ENCODE data around the gene CAVIN1. TPM values are rescaled to one million over a fixed set of nuclear protein-coding genes. Genes with fewer than 3 reads are reported as not detected.
A peak's percentile ranks its signal among the peaks of the same experiment; 100 is the strongest.

CAVIN1 gene
- total and polyA plus RNA-seq, 5 donors from 2014 or later = 0.03 to 1.1 (median 0.14) TPM

DNA sequence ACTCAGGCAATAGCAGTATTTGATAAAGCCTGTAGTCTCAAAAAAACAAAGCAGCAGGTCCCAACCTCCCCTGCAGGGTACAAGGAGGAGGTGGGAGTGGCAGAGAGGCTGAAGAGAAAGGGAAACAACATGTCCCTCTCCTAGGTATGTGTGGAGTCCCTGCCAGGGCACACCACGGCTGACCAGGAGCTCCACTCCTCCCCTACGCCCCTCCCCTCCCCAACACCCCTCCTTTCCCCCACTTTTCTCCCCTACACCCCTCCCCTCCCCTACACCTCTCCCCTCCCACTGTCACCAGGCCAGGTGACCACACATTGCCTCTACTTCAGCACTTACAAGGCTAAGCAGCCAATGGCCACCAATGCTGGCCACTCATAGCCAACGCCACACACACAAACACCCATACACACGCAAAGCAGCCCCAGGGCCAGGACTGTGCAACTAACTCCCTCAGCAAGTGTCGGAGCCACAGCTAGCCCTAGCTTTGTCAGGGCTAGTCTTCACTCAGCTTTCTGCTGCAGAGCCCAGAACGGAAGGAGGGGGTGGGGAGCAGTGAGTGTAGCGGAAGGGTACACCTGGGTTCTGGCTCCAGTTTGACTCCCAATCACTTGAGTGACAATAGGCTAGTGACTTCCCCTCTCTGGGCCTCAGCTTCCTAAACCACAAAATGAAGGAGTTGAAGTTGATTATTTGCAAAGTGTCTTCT, 8.2 kb downstream of the CAVIN1 start:
- Mint-ChIP-seq H3K36me3 (no peaks in the 10 kb centered on the region), H3K9me3 (no peaks in the 10 kb centered on the region), H3K27ac (peak overlapping the region; percentile 8 to 91 (median 83)), H3K27me3 (peaks cover 10% of the 10 kb centered on the region), H3K4me1 (peaks cover 0 to 26% (median 13%) of the 10 kb centered on the region in 4 donors), H3K4me3 (peak overlapping the region; percentile 39 to 76 (median 64))
- Histone ChIP-seq H3K9me3 (ENCODE audit: control insufficient read depth in 2 of 2, low read length in 2 of 2) (no peaks in the 10 kb centered on the region), H3K27me3 (ENCODE audit: control insufficient read depth, insufficient read depth, low read length) (no peaks in the 10 kb centered on the region), H3K4me3 (ENCODE audit: low read depth, low read length) (peak overlapping the region; percentile 38), H3K27ac (ENCODE audit: insufficient read depth, low read length, poor library complexity, severe bottlenecking) (no peak overlapping the region), H3K36me3 (ENCODE audit: control insufficient read depth, insufficient read depth, low read length) (no peaks in the 10 kb centered on the region), H3K4me1 (ENCODE audit: control insufficient read depth, insufficient read depth, low read length, poor library complexity, severe bottlenecking) (peaks cover 14% of the 10 kb centered on the region)
- ATAC-seq (ENCODE audit: low read depth in 2 of 2) = peak; percentile 85 to 88
- peak in 2 of 3 donors; percentile 40 to 82 for DNase-seq

DNA sequence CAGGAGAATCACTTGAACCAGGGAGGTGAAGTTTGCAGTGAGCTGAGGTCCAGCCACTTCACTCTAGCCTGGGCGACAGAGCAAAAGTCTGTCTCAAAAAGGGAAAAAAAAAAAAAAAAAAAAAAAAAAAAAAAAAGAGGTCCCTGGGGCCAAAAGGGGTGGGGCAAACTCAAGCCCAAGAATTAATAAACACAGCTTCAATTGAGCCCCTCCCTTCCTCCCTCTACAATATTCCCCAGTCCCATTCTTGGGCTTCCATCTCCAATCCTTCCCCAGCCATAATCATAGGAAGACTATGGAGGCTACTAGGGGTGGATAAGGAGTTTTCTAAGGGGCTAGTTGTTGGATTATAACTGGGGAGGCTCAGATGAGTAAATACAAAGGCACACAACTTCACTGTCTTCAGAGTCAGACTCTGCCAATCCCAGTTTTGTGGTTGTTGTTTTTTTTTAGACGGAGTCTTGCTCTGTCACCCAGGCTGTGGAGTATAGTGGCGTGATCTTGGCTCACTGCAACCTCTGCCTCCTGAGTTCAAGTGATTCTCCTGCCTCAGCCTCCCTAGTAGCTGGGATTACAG, 9.5 kb downstream of the CAVIN1 start:
- Mint-ChIP-seq H3K4me1 (peaks cover 0 to 26% (median 13%) of the 10 kb centered on the region in 4 donors), H3K4me3 (no peak overlapping the region), H3K27me3 (peaks cover 11% of the 10 kb centered on the region), H3K27ac (no peak overlapping the region), H3K9me3 (no peaks in the 10 kb centered on the region), H3K36me3 (no peaks in the 10 kb centered on the region)
- Histone ChIP-seq H3K27me3 (ENCODE audit: control insufficient read depth, insufficient read depth, low read length) (no peaks in the 10 kb centered on the region), H3K27ac (ENCODE audit: insufficient read depth, low read length, poor library complexity, severe bottlenecking) (no peak overlapping the region), H3K4me1 (ENCODE audit: control insufficient read depth, insufficient read depth, low read length, poor library complexity, severe bottlenecking) (peaks cover 14% of the 10 kb centered on the region), H3K4me3 (ENCODE audit: low read depth, low read length) (no peak overlapping the region), H3K9me3 (ENCODE audit: control insufficient read depth in 2 of 2, low read length in 2 of 2) (no peaks in the 10 kb centered on the region), H3K36me3 (ENCODE audit: control insufficient read depth, insufficient read depth, low read length) (no peaks in the 10 kb centered on the region)
- ATAC-seq (ENCODE audit: low read depth in 2 of 2) (no peak), DNase-seq (no peak)

DNA sequence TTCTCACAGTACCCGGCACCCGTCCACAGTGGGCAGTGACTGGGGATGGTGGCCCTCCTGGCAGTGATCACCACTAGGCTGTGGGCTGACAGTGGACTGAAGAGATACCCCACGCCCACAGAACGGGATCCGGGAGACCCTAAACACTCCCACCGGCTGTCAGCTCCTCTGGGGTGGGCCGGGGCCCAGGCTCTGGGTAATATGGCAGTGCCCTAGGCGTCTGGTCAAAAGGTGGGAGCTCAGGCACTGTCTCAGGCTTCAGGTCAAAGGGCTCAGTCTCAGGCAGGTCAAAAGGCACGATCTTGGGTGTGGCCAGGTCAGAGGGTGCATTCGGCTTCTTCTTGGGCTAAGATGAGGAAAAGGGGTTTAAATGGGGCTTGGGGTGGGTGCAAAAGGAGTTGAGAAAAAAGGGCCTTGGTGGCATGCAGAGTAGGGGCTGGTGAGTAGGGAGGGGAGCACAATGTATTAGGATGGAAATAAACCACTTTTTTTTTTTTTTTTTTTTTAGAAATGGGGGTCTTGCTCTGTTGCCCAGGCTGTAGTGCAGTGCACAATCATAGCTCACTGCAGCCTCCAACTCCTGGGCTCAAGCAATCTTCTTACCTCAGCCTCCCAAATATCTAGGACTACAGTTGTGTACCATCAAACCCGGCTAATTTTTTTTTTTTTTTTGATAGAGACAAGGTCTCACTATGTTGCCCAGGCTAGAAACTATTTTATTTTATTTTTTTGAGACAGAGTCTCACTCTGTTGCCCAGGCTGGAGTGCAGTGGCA, 11.0 kb downstream of the CAVIN1 start:
- no peaks in the 10 kb centered on the region for H3K9me3 Mint-ChIP-seq
- no peak overlapping the region for H3K4me3 ChIP-seq (ENCODE audit: low read depth, low read length)
- H3K4me1 ChIP-seq (ENCODE audit: control insufficient read depth, insufficient read depth, low read length, poor library complexity, severe bottlenecking) = peaks cover 14% of the 10 kb centered on the region
- H3K27me3 Mint-ChIP-seq = peaks cover 15% of the 10 kb centered on the region
- no peaks in the 10 kb centered on the region for H3K27me3 ChIP-seq (ENCODE audit: control insufficient read depth, insufficient read depth, low read length)
- no peaks in the 10 kb centered on the region for H3K36me3 Mint-ChIP-seq
- H3K27ac ChIP-seq (ENCODE audit: insufficient read depth, low read length, poor library complexity, severe bottlenecking) = no peak overlapping the region
- ATAC-seq (ENCODE audit: low read depth in 2 of 2) (no peak), DNase-seq (no peak)
- H3K4me1 Mint-ChIP-seq = peaks cover 0 to 33% (median 16%) of the 10 kb centered on the region in 4 donors
- H3K27ac Mint-ChIP-seq = no peak overlapping the region
- no peaks in the 10 kb centered on the region for H3K9me3 ChIP-seq (ENCODE audit: control insufficient read depth in 2 of 2, low read length in 2 of 2)
- no peak overlapping the region for H3K4me3 Mint-ChIP-seq
- H3K36me3 ChIP-seq (ENCODE audit: control insufficient read depth, insufficient read depth, low read length) = no peaks in the 10 kb centered on the region

DNA sequence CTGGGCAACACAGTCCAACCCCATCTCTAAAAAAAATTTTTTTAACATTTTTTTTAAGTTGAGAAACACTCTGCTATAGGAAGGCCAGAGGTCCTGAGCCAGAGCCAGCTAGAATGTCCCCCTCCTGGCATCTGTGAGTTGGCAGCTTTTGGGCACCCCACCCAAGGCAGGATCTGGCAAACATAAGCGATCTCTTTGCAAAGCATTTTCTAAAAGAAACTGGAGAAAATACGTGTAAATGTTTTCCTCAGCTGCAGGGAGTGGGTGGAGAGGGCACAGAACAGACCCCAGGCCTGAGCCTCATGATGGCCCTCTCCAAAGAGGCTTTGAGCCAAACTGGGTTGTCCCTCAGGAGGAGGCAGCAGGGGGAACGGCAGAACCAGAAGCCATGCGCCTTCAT, 11.7 kb downstream of the CAVIN1 start:
- peaks cover 14% of the 10 kb centered on the region for H3K4me1 ChIP-seq (ENCODE audit: control insufficient read depth, insufficient read depth, low read length, poor library complexity, severe bottlenecking)
- H3K27me3 ChIP-seq (ENCODE audit: control insufficient read depth, insufficient read depth, low read length) = no peaks in the 10 kb centered on the region
- ATAC-seq (ENCODE audit: low read depth in 2 of 2) = no peak
- Mint-ChIP-seq H3K4me1 (peaks cover 0 to 33% (median 16%) of the 10 kb centered on the region in 4 donors), H3K27me3 (peaks cover 15% of the 10 kb centered on the region), H3K36me3 (no peaks in the 10 kb centered on the region), H3K9me3 (no peaks in the 10 kb centered on the region), H3K27ac (no peak overlapping the region), H3K4me3 (no peak overlapping the region)
- no peaks in the 10 kb centered on the region for H3K9me3 ChIP-seq (ENCODE audit: control insufficient read depth in 2 of 2, low read length in 2 of 2)
- no peak overlapping the region for H3K27ac ChIP-seq (ENCODE audit: insufficient read depth, low read length, poor library complexity, severe bottlenecking)
- no peak for DNase-seq
- no peaks in the 10 kb centered on the region for H3K36me3 ChIP-seq (ENCODE audit: control insufficient read depth, insufficient read depth, low read length)
- no peak overlapping the region for H3K4me3 ChIP-seq (ENCODE audit: low read depth, low read length)

DNA sequence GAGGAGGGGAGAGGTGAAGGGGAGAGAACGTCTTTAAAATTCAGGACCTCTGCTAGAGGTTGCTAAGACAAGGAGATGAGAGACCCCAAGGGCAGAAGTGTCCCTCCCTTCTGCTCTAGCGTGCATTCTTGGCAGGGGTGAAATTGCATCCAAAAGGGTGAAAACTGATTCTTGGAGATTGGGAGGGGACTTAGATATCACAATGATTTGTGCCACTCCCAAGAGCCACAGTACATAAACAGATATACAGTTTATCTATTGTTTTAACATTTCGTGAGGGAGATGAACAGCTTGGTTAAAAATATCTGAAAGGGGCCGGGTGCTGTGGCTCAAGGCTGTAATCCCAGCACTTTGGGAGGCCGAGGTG, 12.8 kb downstream of the CAVIN1 start:
- Histone ChIP-seq H3K27me3 (ENCODE audit: control insufficient read depth, insufficient read depth, low read length) (no peaks in the 10 kb centered on the region), H3K36me3 (ENCODE audit: control insufficient read depth, insufficient read depth, low read length) (no peaks in the 10 kb centered on the region), H3K27ac (ENCODE audit: insufficient read depth, low read length, poor library complexity, severe bottlenecking) (no peak overlapping the region), H3K4me1 (ENCODE audit: control insufficient read depth, insufficient read depth, low read length, poor library complexity, severe bottlenecking) (peaks cover 15% of the 10 kb centered on the region), H3K9me3 (ENCODE audit: control insufficient read depth in 2 of 2, low read length in 2 of 2) (no peaks in the 10 kb centered on the region), H3K4me3 (ENCODE audit: low read depth, low read length) (no peak overlapping the region)
- H3K27ac Mint-ChIP-seq = peak overlapping the region in 1 of 3 donors; percentile 9
- no peaks in the 10 kb centered on the region for H3K9me3 Mint-ChIP-seq
- no peak overlapping the region for H3K4me3 Mint-ChIP-seq
- peaks cover 0 to 30% (median 16%) of the 10 kb centered on the region in 4 donors for H3K4me1 Mint-ChIP-seq
- H3K36me3 Mint-ChIP-seq = no peaks in the 10 kb centered on the region
- H3K27me3 Mint-ChIP-seq = peaks cover 20% of the 10 kb centered on the region
- DNase-seq (no peak), ATAC-seq (ENCODE audit: low read depth in 2 of 2) (no peak)

DNA sequence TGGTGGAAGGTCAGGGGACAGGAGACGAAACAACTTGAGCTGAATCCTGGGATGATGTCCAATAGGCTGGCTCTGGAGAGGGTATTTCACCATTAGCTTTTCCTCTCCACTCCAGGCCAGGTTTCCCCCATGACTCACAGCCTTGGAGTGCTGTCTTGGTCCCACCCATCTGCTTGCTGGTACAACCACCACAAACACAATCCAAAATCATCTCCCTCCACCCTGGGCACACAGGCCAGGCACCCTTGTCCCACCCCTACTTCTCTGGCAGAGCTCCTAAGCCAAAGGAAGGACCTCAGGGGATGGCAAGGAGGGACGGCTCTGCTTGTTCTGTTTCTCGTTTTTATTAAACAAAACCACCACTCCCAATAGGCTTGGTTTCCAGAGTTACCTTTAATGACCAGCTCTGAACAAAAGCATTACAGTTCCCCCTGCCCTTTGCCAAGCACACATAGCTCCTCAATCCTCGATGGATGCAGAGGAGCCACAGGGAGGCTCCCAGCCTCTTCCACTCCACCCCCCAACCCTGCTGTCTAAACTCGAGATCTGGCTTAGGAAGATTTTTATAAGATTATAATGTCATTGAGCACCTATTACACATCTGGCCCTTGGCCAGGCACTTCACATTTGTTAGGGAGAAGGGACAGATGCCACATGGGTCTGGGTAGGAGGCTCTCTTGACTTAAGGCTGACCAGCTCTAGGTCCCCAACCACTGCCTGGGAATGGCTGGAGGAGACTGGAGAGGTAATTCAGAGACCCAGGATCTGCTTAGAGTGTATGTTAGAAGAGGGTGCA, 13.3 kb downstream of the CAVIN1 start:
- H3K27ac ChIP-seq (ENCODE audit: insufficient read depth, low read length, poor library complexity, severe bottlenecking) = no peak overlapping the region
- no peak overlapping the region for H3K27ac Mint-ChIP-seq

DNA sequence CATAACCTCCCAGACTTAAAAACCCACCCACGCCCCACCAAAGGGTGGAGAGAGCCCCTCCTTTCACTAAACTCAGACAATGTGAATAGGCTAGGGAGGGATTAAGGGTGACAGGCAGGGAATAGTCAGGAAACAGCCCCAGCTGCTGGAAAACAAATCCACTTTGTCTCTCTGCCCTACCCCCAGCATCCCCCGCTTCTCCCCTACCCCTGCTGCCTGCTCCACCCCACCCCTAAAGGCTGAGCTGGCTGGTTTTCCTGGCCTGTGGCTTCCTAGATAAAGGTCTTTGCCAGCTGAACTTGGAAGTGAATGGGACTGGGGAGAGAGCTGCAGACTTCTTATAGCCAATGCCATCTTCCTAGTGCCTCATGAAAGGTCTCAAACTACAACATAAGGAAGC, 15.0 kb downstream of the CAVIN1 start:
- Mint-ChIP-seq H3K27me3 (peaks cover 28% of the 10 kb centered on the region), H3K4me1 (peaks cover 0 to 13% (median 5%) of the 10 kb centered on the region in 4 donors), H3K4me3 (no peak overlapping the region), H3K9me3 (no peaks in the 10 kb centered on the region), H3K36me3 (no peaks in the 10 kb centered on the region), H3K27ac (no peak overlapping the region)
- Histone ChIP-seq H3K4me1 (ENCODE audit: control insufficient read depth, insufficient read depth, low read length, poor library complexity, severe bottlenecking) (peaks cover 4% of the 10 kb centered on the region), H3K27me3 (ENCODE audit: control insufficient read depth, insufficient read depth, low read length) (no peaks in the 10 kb centered on the region), H3K36me3 (ENCODE audit: control insufficient read depth, insufficient read depth, low read length) (no peaks in the 10 kb centered on the region), H3K27ac (ENCODE audit: insufficient read depth, low read length, poor library complexity, severe bottlenecking) (no peak overlapping the region), H3K9me3 (ENCODE audit: control insufficient read depth in 2 of 2, low read length in 2 of 2) (no peaks in the 10 kb centered on the region), H3K4me3 (ENCODE audit: low read depth, low read length) (no peak overlapping the region)
- ATAC-seq (ENCODE audit: low read depth in 2 of 2) = no peak
- DNase-seq = no peak

More for the DNA sequence above, 13.3 kb downstream of the CAVIN1 start:
- Histone ChIP-seq H3K27me3 (ENCODE audit: control insufficient read depth, insufficient read depth, low read length) (no peaks in the 10 kb centered on the region), H3K4me3 (ENCODE audit: low read depth, low read length) (no peak overlapping the region), H3K4me1 (ENCODE audit: control insufficient read depth, insufficient read depth, low read length, poor library complexity, severe bottlenecking) (peaks cover 10% of the 10 kb centered on the region), H3K9me3 (ENCODE audit: control insufficient read depth in 2 of 2, low read length in 2 of 2) (no peaks in the 10 kb centered on the region), H3K36me3 (ENCODE audit: control insufficient read depth, insufficient read depth, low read length) (no peaks in the 10 kb centered on the region)
- DNase-seq (no peak), ATAC-seq (ENCODE audit: low read depth in 2 of 2) (no peak)
- H3K4me1 Mint-ChIP-seq = peaks cover 0 to 24% (median 10%) of the 10 kb centered on the region in 4 donors
- H3K27me3 Mint-ChIP-seq = peaks cover 20% of the 10 kb centered on the region
- no peaks in the 10 kb centered on the region for H3K36me3 Mint-ChIP-seq
- H3K4me3 Mint-ChIP-seq = no peak overlapping the region
- H3K9me3 Mint-ChIP-seq = no peaks in the 10 kb centered on the region

Data from CD4-positive, CD25-positive, alpha-beta regulatory T cell (primary cell).